ENCODE data around the gene RNF222.
A peak's percentile ranks its signal among the peaks of the same experiment; 100 is the strongest.
"Not testable (repeated sequence)": the region's sequence is repeated elsewhere in the genome, so short reads cannot be mapped to it uniquely, and the experiment has no call there.

Gene RNF222

GRCh38 chr17:8377422-8377821, 20.2 kb downstream of the RNF222 start:
- no peak for TF ChIP-seq CTCF (IDR thresholded peaks at IDR 0.05; ENCODE audit: insufficient read depth, low read length, poor library complexity, severe bottlenecking)
- no peaks in the 10 kb centered on the region for H3K27me3 ChIP-seq (replicated peaks; ENCODE audit: control insufficient read depth, insufficient read depth, low read length)
- H3K36me3 ChIP-seq (ENCODE audit: control insufficient read depth, insufficient read depth, low read length), result peaks cover 22% of the 10 kb centered on the region
- no peak for DNase-seq (ENCODE audit: extremely low read depth, insufficient read length)
- H3K4me3 ChIP-seq (replicated peaks; ENCODE audit: low read depth, low read length), result no peak overlapping the region

- Histone ChIP-seq H3K36me3 (ENCODE audit: control insufficient read depth, insufficient read depth, low read length) (peaks cover 19% of the 10 kb centered on the region), H3K4me3 (replicated peaks; ENCODE audit: low read depth, low read length) (peak within 1 kb of the TSS; percentile 80)
- peak; percentile 75 for TF ChIP-seq CTCF (IDR thresholded peaks at IDR 0.05; ENCODE audit: insufficient read depth, low read length, poor library complexity, severe bottlenecking)
These were observed 21.2 kb downstream of the RNF222 start, which contains the start of gene KRABD2 for GRCh38 chr17:8376271-8377067. KRABD2 (minus strand) TSS chr17:8376704.

DNA sequence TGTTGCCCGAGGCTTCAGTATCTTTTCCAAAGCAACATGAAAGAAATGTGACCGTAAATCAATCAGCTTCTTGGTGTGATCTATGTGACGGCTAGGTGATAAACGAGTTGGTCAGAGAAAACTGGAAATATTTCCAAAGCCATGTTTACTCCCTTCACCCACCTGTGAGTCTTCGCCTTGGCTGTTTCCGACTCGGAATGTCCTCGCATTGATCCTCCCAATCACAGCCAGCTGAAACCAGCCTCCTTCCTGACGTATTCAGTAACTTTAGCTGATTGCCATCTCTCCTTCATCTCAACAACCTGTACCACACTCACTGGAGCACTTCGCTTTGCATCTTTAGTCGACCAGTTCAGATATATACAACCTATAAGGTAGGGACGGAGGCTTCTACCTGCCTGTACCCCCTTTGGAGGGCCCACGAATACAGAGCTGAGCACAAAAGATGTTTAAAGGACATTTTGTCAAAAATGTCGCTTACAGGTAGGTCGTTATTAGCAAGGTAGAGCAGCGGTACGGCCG, 21.8 kb downstream of the RNF222 start:
- peak overlapping the region; percentile 80 for H3K4me3 ChIP-seq (replicated peaks; ENCODE audit: low read depth, low read length)
- no peak for TF ChIP-seq CTCF (IDR thresholded peaks at IDR 0.05; ENCODE audit: insufficient read depth, low read length, poor library complexity, severe bottlenecking)
- no peak for DNase-seq (ENCODE audit: extremely low read depth, insufficient read length)

More at GRCh38 chr17:8376271-8377067, 21.2 kb downstream of the RNF222 start, which contains the start of gene KRABD2:
- H3K27me3 ChIP-seq (replicated peaks; ENCODE audit: control insufficient read depth, insufficient read depth, low read length), result no peaks in the 10 kb centered on the region
- DNase-seq (ENCODE audit: extremely low read depth, insufficient read length), result peak; percentile 89

GRCh38 chr17:8373856-8374255, 23.8 kb downstream of the RNF222 start:
- DNase-seq (ENCODE audit: extremely low read depth, insufficient read length); H3K4me3 ChIP-seq (replicated peaks; ENCODE audit: low read depth, low read length); H3K36me3 ChIP-seq (ENCODE audit: control insufficient read depth, insufficient read depth, low read length); H3K27me3 ChIP-seq (replicated peaks; ENCODE audit: control insufficient read depth, insufficient read depth, low read length): not testable (repeated sequence)

More for the DNA sequence above, 21.8 kb downstream of the RNF222 start:
- peaks cover 13% of the 10 kb centered on the region for H3K36me3 ChIP-seq (ENCODE audit: control insufficient read depth, insufficient read depth, low read length)
- H3K27me3 ChIP-seq (replicated peaks; ENCODE audit: control insufficient read depth, insufficient read depth, low read length), result no peaks in the 10 kb centered on the region

- DNase-seq (ENCODE audit: extremely low read depth, insufficient read length), result no peak
- H3K27me3 ChIP-seq (replicated peaks; ENCODE audit: control insufficient read depth, insufficient read depth, low read length), result no peaks in the 10 kb centered on the region
- no peak for TF ChIP-seq CTCF (IDR thresholded peaks at IDR 0.05; ENCODE audit: insufficient read depth, low read length, poor library complexity, severe bottlenecking)
- H3K36me3 ChIP-seq (ENCODE audit: control insufficient read depth, insufficient read depth, low read length), result peaks cover 2% of the 10 kb centered on the region; the same call in 1 of the 2 replicates
- H3K4me3 ChIP-seq (replicated peaks; ENCODE audit: low read depth, low read length), result no peak overlapping the region
These were observed 25.2 kb downstream of the RNF222 start for GRCh38 chr17:8372422-8372821.

- no peak for DNase-seq (ENCODE audit: extremely low read depth, insufficient read length)
- no peak for TF ChIP-seq CTCF (IDR thresholded peaks at IDR 0.05; ENCODE audit: insufficient read depth, low read length, poor library complexity, severe bottlenecking)
These were observed 25.8 kb downstream of the RNF222 start for GRCh38 chr17:8371786-8372185.

More at GRCh38 chr17:8371786-8372185, 25.8 kb downstream of the RNF222 start:
- H3K4me3 ChIP-seq (replicated peaks; ENCODE audit: low read depth, low read length), result no peak overlapping the region
- H3K36me3 ChIP-seq (ENCODE audit: control insufficient read depth, insufficient read depth, low read length), result peaks cover 2% of the 10 kb centered on the region; the same call in 1 of the 2 replicates
- H3K27me3 ChIP-seq (replicated peaks; ENCODE audit: control insufficient read depth, insufficient read depth, low read length), result no peaks in the 10 kb centered on the region
